Measurements from ENCODE around the gene CIAPIN1. TPM values are rescaled to one million over a fixed set of nuclear protein-coding genes. Genes with fewer than 3 reads are reported as not detected.

CIAPIN1 gene
- total RNA-seq, 2 donors from 2014 or later, result 77.5 to 87.1 TPM

- no peaks in the 10 kb centered on the region for H3K27me3 ChIP-seq (ENCODE audit: control insufficient read depth, insufficient read depth, low read length, poor library complexity, severe bottlenecking)
- no peak overlapping the region for H3K27ac ChIP-seq (ENCODE audit: low read depth, low read length)
- Mint-ChIP-seq H3K27ac (no peak overlapping the region), H3K4me3 (no peak overlapping the region), H3K36me3 (ENCODE audit: low read depth) (peaks cover 53% of the 10 kb centered on the region), H3K9me3 (no peaks in the 10 kb centered on the region), H3K4me1 (peaks cover 24% of the 10 kb centered on the region), H3K27me3 (ENCODE audit: insufficient read depth) (no peaks in the 10 kb centered on the region)
- no peak for DNase-seq
- 94 to 95% methylated on average over 6 of the region's 6 CpGs for WGBS, 2 experiments (ENCODE audit: insufficient coverage in 1 of 2, insufficient read length in 1 of 2)
- TF ChIP-seq CTCF (conservative IDR thresholded peaks at IDR 0.05), result no peak
- H3K36me3 ChIP-seq (ENCODE audit: control insufficient read depth, insufficient read depth, low read length), result peaks cover 71% of the 10 kb centered on the region
- H3K4me1 ChIP-seq (ENCODE audit: control insufficient read depth, insufficient read depth, low read length), result peaks cover 13% of the 10 kb centered on the region
- no peak overlapping the region for H3K4me3 ChIP-seq (ENCODE audit: low read length)
- no peaks in the 10 kb centered on the region for H3K9me3 ChIP-seq (ENCODE audit: control insufficient read depth, low read length)
- no peak overlapping the region for H3K9ac ChIP-seq (ENCODE audit: extremely low read depth, low read length, poor library complexity, severe bottlenecking)
Observed at GRCh38 chr16:57470711-57471110, 23.5 kb upstream of the CIAPIN1 start.

- Histone ChIP-seq H3K4me3 (ENCODE audit: low read length) (no peak overlapping the region), H3K36me3 (ENCODE audit: control insufficient read depth, insufficient read depth, low read length) (peaks cover 78% of the 10 kb centered on the region), H3K27me3 (ENCODE audit: control insufficient read depth, insufficient read depth, low read length, poor library complexity, severe bottlenecking) (no peaks in the 10 kb centered on the region), H3K9me3 (ENCODE audit: control insufficient read depth, low read length) (no peaks in the 10 kb centered on the region), H3K27ac (ENCODE audit: low read depth, low read length) (no peak overlapping the region), H3K9ac (ENCODE audit: extremely low read depth, low read length, poor library complexity, severe bottlenecking) (no peak overlapping the region), H3K4me1 (ENCODE audit: control insufficient read depth, insufficient read depth, low read length) (peaks cover 13% of the 10 kb centered on the region)
- WGBS, 2 experiments (ENCODE audit: insufficient coverage in 1 of 2, insufficient read length in 1 of 2), result 90 to 95% methylated on average over 5 to 9 of the region's 9 CpGs
- no peak for DNase-seq
- Mint-ChIP-seq H3K4me1 (peaks cover 24% of the 10 kb centered on the region), H3K27ac (no peak overlapping the region), H3K4me3 (no peak overlapping the region), H3K9me3 (no peaks in the 10 kb centered on the region), H3K36me3 (ENCODE audit: low read depth) (peaks cover 61% of the 10 kb centered on the region), H3K27me3 (ENCODE audit: insufficient read depth) (no peaks in the 10 kb centered on the region)
- TF ChIP-seq CTCF (conservative IDR thresholded peaks at IDR 0.05), result no peak
Observed at GRCh38 chr16:57469917-57470470, 22.8 kb upstream of the CIAPIN1 start.

GRCh38 chr16:57469046-57469445 lies 21.9 kb upstream of the CIAPIN1 start:
- Mint-ChIP-seq H3K27me3 (ENCODE audit: insufficient read depth) (no peaks in the 10 kb centered on the region), H3K4me1 (peaks cover 24% of the 10 kb centered on the region), H3K27ac (no peak overlapping the region), H3K9me3 (no peaks in the 10 kb centered on the region), H3K36me3 (ENCODE audit: low read depth) (peaks cover 66% of the 10 kb centered on the region), H3K4me3 (no peak overlapping the region)
- TF ChIP-seq CTCF (conservative IDR thresholded peaks at IDR 0.05), result no peak
- H3K9ac ChIP-seq (ENCODE audit: extremely low read depth, low read length, poor library complexity, severe bottlenecking), result no peak overlapping the region
- H3K4me1 ChIP-seq (ENCODE audit: control insufficient read depth, insufficient read depth, low read length), result peaks cover 13% of the 10 kb centered on the region
- no peak for DNase-seq
- no peaks in the 10 kb centered on the region for H3K9me3 ChIP-seq (ENCODE audit: control insufficient read depth, low read length)
- no peak overlapping the region for H3K27ac ChIP-seq (ENCODE audit: low read depth, low read length)
- 94 to 96% methylated on average over 11 of the region's 11 CpGs for WGBS, 2 experiments (ENCODE audit: insufficient coverage in 1 of 2, insufficient read length in 1 of 2)
- no peak overlapping the region for H3K4me3 ChIP-seq (ENCODE audit: low read length)
- H3K27me3 ChIP-seq (ENCODE audit: control insufficient read depth, insufficient read depth, low read length, poor library complexity, severe bottlenecking), result no peaks in the 10 kb centered on the region
- H3K36me3 ChIP-seq (ENCODE audit: control insufficient read depth, insufficient read depth, low read length), result peaks cover 79% of the 10 kb centered on the region

All from endodermal cell (in vitro differentiated cells).